H1 (cell line): Measurements from ENCODE around the gene EEF1AKMT3. TPM values are rescaled to one million over a fixed set of nuclear protein-coding genes. Genes with fewer than 3 reads are reported as not detected.

Experiments used
- BCL11A ChIP-seq, 2 experiments: IDR thresholded peaks; one replicate each; pipeline ENCODE4 v1.6.1; 2011; ENCODE audit warnings: low read depth in 2 of 2, low read length in 2 of 2, mild to moderate bottlenecking in 2 of 2
- CEBPB ChIP-seq: IDR thresholded peaks from 2 replicates; pipeline ENCODE4 v1.6.1; 2012; ENCODE audit warnings: low read depth, low read length
- HDAC6 ChIP-seq: IDR thresholded peaks from one replicate; pipeline ENCODE4 v1.7.1; 2012; ENCODE audit warnings: low read depth, mild to moderate bottlenecking, inconsistent platforms, low read length, moderate library complexity
- polyA plus RNA-seq, 7 experiments: library from polyadenylated mRNA; depleted of rRNA in 3 of 7; stranded (reverse) in 5 of 7; unstranded in 2 of 7; fragments of >200 nt in 5 of 7; fragments of 200-250 nt in 2 of 7; gene quantifications; 1 replicate in 5 of 7; 2 replicates in 1 of 7; 4 replicates in 1 of 7; pipeline versions ENCODE4 v1.2.1 to v1.2.3, GENCODE V29; 2011 to 2013; ENCODE audit warnings: missing spikeins in 2 of 7, mixed read lengths in 2 of 7
- total RNA-seq: library from RNA; stranded (reverse); fragmentation: NEBNext Ultra II Directional; extraction: Animal tissue kit (Norgen Biotek cat#: 25700); gene quantifications from 2 replicates; pipeline ENCODE4 v1.2.1, GENCODE V29; 2021
- TF ChIP-seq, protein P1 (sequence below): fragments of 300-600 bp; sonication (generic); IDR thresholded peaks from 2 replicates; pipeline ENCODE4 v1.7.1; 2012; ENCODE audit warnings: low read length, moderate library complexity, mild to moderate bottlenecking, inconsistent platforms; ENCODE audit not compliant: insufficient replicate concordance

Gene EEF1AKMT3
- total and polyA plus RNA-seq, 2 of the 8 experiments (the other 6 are each of a cell fraction or from before 2014, with no cell fraction given): 3.1 to 4.4 TPM

DNA sequence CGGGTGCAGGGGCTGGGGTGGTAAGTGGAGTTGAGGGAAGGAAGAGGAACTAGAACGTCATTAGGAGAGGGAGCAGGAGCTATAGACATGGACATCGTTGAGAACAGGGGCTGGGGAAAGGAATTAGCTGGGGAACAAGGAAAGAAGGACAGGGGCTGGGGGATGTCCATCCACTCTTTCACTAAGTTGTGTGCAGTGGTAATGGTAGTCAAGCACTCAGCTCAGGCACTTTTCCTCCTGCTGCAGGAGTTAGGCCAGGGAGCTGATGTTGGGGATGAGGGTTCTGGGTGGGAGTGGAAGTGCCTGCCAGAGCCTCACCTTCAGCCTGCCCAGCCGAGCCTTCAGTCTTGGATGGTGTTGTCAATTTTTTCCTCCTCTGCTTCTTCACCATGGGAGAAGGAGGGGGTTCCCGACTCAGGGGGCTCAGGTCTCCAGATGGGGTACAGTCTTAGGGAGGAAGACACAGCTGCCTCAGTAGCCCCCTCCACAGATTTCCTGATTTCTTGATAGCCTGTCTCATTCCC lies 43.0 kb upstream of the EEF1AKMT3 start (continued):
- TF ChIP-seq BCL11A (IDR thresholded peaks at IDR 0.05; ENCODE audit: low read depth in 2 of 2, low read length in 2 of 2): no peak
- TF ChIP-seq, protein P1, sequence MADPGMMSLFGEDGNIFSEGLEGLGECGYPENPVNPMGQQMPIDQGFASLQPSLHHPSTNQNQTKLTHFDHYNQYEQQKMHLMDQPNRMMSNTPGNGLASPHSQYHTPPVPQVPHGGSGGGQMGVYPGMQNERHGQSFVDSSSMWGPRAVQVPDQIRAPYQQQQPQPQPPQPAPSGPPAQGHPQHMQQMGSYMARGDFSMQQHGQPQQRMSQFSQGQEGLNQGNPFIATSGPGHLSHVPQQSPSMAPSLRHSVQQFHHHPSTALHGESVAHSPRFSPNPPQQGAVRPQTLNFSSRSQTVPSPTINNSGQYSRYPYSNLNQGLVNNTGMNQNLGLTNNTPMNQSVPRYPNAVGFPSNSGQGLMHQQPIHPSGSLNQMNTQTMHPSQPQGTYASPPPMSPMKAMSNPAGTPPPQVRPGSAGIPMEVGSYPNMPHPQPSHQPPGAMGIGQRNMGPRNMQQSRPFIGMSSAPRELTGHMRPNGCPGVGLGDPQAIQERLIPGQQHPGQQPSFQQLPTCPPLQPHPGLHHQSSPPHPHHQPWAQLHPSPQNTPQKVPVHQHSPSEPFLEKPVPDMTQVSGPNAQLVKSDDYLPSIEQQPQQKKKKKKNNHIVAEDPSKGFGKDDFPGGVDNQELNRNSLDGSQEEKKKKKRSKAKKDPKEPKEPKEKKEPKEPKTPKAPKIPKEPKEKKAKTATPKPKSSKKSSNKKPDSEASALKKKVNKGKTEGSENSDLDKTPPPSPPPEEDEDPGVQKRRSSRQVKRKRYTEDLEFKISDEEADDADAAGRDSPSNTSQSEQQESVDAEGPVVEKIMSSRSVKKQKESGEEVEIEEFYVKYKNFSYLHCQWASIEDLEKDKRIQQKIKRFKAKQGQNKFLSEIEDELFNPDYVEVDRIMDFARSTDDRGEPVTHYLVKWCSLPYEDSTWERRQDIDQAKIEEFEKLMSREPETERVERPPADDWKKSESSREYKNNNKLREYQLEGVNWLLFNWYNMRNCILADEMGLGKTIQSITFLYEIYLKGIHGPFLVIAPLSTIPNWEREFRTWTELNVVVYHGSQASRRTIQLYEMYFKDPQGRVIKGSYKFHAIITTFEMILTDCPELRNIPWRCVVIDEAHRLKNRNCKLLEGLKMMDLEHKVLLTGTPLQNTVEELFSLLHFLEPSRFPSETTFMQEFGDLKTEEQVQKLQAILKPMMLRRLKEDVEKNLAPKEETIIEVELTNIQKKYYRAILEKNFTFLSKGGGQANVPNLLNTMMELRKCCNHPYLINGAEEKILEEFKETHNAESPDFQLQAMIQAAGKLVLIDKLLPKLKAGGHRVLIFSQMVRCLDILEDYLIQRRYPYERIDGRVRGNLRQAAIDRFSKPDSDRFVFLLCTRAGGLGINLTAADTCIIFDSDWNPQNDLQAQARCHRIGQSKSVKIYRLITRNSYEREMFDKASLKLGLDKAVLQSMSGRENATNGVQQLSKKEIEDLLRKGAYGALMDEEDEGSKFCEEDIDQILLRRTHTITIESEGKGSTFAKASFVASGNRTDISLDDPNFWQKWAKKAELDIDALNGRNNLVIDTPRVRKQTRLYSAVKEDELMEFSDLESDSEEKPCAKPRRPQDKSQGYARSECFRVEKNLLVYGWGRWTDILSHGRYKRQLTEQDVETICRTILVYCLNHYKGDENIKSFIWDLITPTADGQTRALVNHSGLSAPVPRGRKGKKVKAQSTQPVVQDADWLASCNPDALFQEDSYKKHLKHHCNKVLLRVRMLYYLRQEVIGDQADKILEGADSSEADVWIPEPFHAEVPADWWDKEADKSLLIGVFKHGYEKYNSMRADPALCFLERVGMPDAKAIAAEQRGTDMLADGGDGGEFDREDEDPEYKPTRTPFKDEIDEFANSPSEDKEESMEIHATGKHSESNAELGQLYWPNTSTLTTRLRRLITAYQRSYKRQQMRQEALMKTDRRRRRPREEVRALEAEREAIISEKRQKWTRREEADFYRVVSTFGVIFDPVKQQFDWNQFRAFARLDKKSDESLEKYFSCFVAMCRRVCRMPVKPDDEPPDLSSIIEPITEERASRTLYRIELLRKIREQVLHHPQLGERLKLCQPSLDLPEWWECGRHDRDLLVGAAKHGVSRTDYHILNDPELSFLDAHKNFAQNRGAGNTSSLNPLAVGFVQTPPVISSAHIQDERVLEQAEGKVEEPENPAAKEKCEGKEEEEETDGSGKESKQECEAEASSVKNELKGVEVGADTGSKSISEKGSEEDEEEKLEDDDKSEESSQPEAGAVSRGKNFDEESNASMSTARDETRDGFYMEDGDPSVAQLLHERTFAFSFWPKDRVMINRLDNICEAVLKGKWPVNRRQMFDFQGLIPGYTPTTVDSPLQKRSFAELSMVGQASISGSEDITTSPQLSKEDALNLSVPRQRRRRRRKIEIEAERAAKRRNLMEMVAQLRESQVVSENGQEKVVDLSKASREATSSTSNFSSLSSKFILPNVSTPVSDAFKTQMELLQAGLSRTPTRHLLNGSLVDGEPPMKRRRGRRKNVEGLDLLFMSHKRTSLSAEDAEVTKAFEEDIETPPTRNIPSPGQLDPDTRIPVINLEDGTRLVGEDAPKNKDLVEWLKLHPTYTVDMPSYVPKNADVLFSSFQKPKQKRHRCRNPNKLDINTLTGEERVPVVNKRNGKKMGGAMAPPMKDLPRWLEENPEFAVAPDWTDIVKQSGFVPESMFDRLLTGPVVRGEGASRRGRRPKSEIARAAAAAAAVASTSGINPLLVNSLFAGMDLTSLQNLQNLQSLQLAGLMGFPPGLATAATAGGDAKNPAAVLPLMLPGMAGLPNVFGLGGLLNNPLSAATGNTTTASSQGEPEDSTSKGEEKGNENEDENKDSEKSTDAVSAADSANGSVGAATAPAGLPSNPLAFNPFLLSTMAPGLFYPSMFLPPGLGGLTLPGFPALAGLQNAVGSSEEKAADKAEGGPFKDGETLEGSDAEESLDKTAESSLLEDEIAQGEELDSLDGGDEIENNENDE: no peak
- no peak for TF ChIP-seq CEBPB
- TF ChIP-seq HDAC6: no peak
- TF ChIP-seq, all 59 proteins: peak for 0
